Amniotic epithelial cell (primary cell): ENCODE results near the gene CNTN5.
A peak's percentile ranks its signal among the peaks of the same experiment; 100 is the strongest.

ENCODE experiments used
- DNase-seq: peaks from one replicate; pipeline ENCODE4 v3.0.0-alpha.2; 2010; ENCODE audit warnings: low read depth

The CNTN5 gene

DNA sequence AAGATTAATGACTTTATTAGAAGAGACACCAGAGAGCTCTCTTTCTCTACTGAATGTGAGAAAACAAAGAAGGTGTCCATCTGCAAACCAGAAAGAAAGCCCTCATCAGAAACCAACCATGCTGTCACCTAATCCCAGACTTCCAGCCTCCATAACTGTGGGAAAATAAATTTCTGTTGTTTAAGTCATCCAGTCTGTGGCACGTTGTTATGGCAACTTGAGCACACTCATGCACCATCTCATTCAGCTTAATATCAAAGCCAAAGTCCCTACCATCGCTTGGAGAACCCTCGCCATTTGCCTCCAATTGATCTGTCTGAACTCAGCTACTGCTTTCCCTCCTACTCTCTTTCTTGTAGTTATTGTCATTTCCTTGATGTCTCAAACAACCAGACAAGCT lies 900.2 kb downstream of the CNTN5 start:
- DNase-seq = peak; percentile 38

GRCh38 chr11:99925968-99926367 lies 905.2 kb downstream of the CNTN5 start:
- no peak for DNase-seq

GRCh38 chr11:99932684-99933083 lies 911.9 kb downstream of the CNTN5 start:
- no peak for DNase-seq

DNA sequence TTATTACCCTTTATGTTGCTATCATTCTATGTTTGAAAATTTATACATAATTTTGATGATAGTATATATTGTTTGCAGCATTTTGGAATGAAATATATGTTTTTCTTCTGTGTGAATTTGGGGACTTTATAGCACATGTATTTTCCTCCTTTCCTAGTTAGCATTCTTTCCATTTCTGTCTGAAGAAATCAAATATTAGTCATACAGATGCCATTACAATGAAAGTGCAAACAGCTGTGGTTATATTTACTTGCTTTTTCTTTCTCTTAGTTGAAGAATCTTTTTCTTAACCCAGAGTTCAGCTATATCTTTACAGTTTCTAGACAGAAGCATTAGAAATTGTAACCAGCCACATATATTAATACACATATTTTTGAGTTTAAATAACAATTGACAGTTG lies 913.3 kb downstream of the CNTN5 start:
- peak; percentile 49 for DNase-seq

GRCh38 chr11:99937330-99937729 lies 916.6 kb downstream of the CNTN5 start:
- DNase-seq = no peak

DNA sequence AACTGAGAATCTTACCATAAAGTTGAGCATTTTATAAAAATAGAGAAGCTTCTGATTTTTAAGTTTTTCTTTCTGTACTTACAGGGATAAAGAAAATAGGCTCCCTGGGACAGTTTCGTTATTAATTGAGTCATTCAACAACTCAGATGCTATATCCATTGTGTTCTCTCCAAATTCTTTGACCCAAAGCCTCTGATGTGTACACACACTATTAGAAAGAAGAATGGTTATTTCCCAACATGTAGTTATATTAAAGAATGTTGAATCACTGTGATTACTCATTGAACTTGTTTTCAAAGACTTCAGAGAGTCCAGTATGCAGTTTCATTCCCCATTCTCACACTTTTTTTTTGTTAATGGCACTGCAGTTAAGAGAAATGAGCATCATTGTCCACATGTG lies 932.1 kb downstream of the CNTN5 start:
- DNase-seq = peak; percentile 80

- peak; percentile 60 for DNase-seq
Observed at GRCh38 chr11:99960536-99960935, 939.8 kb downstream of the CNTN5 start.

DNA sequence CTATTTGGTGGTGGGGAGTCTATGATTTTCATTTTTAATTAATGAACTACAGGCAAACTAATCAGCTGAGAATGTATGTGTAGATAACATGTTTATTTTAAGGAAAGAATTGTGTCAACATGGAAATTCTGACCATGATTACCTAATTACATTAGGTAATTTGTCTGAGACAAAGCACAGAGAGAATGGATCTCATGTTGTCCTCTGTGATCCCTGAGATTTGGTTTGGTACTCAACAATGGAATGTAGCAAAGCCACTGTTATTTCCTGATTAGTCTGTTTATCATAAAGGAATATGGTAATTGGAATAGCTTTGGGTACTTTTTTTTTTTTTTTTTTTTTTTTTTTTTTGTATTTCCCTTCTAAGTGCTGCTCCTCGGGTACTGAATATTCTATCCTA lies 947.6 kb downstream of the CNTN5 start:
- DNase-seq = peak; percentile 67

GRCh38 chr11:99973993-99974392 lies 953.2 kb downstream of the CNTN5 start:
- DNase-seq = peak; percentile 64

- DNase-seq = no peak
Observed at GRCh38 chr11:99979042-99979441, 958.3 kb downstream of the CNTN5 start.

DNA sequence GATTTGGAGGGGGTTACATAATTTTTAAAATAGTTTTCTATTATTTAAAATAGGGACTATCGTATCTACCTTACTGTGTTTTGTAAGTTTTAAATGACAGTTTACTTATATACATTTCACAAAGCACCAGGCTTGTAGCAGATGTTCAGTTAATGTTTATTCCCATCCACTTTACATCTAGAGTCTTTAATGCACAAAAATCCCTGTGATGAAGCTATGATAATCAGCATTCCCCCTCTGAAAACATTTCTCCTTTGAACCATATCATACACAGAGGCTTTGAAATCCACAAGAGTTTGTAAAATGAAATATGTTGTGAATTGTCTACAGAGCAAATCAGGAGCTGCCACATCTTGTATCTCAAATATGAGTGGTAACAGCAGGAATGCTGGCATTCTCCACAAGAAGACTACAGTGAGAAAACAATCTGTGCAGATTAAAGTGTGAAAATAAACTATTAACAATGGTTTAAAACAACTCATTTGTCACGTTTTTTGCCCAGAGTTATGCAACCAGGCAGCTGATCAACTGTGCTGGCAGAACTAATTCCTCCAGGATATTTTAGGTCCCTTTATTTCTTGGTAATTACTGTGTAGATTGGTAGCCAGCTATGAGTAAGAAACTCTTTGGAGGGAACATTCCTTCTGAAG lies 967.2 kb downstream of the CNTN5 start:
- peak; percentile 74 for DNase-seq

DNA sequence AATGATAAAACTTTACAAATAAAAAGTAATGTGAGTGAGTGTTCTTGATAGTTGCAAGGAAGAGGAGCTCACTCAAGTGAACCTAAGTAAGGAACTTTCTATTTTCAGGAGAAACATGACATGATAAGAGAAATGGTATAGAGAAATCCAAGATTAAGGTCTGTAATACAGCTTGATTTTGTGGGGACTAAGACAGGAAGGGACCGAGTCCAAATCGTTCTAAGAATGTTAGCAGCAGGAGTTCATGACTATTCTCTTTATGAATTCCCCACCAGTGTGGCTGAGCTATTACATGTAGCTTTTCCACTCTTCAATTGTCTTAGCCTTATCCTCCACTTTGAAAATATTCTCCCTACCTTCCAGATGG lies 967.7 kb downstream of the CNTN5 start:
- DNase-seq = no peak

DNA sequence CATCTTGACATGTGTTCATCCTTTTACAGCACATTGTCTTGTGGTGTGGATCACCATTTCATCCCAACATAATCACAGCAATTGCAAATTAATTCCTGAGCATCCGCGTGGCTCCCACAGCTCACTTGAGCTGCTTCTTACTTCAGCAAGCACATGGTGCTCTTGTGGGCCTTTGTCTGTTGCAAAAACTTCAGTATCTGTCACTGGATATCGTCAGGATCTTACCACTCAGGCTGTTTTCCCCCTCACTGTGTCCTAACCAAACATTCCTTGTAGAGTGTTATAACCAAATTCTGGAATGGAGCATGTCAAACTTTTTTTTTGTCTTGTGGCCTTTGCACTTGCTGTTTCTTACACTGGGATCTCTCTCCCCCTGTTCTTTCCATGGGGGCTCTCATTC lies 983.2 kb downstream of the CNTN5 start:
- DNase-seq = peak; percentile 91

GRCh38 chr11:100004541-100004940 lies 983.8 kb downstream of the CNTN5 start:
- DNase-seq = peak; percentile 94

GRCh38 chr11:100008417-100008816 lies 987.7 kb downstream of the CNTN5 start:
- DNase-seq = no peak

GRCh38 chr11:100009728-100010127 lies 989.0 kb downstream of the CNTN5 start:
- DNase-seq = no peak

DNA sequence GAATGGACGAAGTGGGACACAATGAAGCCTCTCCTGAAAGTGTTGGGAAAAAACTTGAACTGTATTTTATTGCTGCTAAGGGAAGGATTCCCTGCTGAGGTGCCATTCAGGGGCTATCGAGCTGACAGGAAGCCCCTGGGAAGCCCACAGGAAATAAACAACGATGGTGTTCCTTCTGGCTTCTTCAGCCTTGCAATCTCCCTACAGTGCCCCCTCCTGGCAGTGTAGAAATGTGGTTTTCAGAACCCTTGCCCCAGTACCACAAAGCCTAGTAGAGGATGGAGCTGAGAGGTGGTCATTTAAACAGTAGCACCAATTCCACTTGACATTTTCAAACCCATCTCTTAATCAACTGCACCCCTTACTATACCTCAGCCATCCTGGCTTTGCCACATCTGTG lies 989.6 kb downstream of the CNTN5 start:
- no peak for DNase-seq

DNA sequence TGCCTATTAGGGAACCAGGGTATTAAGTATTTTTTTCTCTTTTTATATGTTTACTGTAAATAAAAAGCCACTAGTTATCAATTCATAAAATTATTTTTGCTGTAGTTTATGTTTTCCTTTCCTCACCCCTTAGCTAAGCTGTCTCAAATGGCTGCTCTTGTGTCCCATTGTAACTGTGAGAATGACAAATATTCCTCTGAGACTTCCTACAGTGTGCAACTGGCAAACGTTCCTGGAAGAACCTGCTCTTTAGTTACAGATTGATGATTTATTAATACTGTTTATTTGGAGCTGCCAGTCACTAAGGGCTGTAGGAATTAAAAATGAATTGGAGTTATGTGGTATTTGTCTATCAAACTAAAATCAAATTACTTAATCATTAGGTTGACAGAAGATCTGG lies 990.9 kb downstream of the CNTN5 start:
- DNase-seq = no peak

DNA sequence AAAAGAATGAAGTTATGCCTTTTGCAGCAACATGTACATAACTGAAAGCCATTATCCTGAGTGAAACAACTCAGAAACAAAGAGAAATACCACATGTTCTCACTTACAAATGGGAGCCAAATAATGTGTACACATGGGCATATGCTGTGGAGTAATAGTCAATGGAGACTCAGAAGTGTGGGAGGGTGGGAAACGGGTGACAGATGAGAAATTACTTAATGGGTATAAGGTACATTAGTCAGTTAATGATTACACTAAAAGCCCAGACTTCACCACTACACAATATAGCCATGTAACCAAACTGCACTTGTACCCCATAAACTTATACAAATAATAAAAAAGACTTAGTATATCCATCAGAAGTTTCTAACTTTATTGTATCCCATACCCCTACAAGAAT lies 992.3 kb downstream of the CNTN5 start:
- no peak for DNase-seq

GRCh38 chr11:100031973-100032372 lies 1011.2 kb downstream of the CNTN5 start:
- no peak for DNase-seq

GRCh38 chr11:100061006-100061405 lies 1040.3 kb downstream of the CNTN5 start:
- DNase-seq = no peak

DNA sequence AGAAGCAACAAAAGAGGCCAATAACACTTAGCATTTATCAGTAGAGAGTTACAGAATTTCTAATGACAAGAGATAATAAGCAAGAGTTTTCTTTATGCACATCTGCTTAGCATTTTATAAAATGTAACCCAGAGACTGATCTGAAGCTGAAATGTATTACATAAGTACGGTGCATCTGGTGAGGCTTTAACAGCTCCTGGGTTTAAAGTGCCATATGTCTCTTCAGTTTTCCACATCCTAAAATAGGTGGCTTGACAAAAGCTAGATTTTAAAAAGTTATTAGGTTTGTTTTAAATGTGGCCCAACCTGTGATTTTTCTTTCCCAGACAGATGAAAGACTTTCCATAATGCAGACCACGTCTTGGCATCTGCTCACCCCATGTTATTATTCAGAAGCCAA lies 1045.7 kb downstream of the CNTN5 start:
- DNase-seq = no peak

DNA sequence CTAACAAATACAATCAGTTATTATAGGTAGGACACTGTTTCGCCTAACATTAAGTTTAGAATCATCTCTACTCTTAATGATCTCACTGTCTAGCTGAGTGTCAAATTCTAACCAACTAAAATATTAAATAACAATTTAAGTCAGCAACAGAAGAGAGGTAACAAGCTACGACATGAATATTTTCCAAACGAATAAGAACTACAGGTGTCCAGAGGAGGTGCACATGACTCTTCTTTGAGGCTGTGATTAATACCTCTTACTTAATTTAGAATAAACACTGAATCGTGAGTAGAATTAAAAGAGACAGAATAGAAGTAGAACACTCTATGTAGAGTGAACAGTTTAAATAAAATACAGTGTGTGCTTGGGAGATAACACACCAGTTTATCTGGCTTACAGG lies 1047.4 kb downstream of the CNTN5 start:
- DNase-seq = no peak

- no peak for DNase-seq
Observed at GRCh38 chr11:100072131-100072530, 1051.4 kb downstream of the CNTN5 start.

DNA sequence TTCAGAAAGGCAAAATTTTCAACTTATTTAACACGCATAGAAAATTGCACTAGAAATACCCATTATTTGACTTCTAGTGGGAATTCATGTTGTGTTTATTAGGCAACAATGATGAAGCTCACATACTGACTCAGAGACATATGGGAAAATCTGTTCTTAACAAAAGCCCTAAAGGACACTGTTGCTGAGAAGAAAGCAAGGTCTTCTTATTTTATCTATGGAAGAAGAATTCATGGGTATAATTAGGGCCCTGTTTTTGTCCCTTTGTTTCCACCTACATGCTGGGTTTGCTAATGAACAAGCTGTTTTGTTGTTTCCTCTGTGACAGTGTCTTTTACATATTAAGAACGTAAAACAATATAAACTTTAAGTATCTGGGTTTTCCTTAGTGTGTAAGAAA lies 1059.6 kb downstream of the CNTN5 start:
- DNase-seq = no peak
